ENCODE measurements around the gene SLC25A41.
A peak's percentile ranks its signal among the peaks of the same experiment; 100 is the strongest.

SLC25A41 gene
- 0 to 0.19 (median 0.17) reads per million in 3 donors for total RNA-seq

DNA sequence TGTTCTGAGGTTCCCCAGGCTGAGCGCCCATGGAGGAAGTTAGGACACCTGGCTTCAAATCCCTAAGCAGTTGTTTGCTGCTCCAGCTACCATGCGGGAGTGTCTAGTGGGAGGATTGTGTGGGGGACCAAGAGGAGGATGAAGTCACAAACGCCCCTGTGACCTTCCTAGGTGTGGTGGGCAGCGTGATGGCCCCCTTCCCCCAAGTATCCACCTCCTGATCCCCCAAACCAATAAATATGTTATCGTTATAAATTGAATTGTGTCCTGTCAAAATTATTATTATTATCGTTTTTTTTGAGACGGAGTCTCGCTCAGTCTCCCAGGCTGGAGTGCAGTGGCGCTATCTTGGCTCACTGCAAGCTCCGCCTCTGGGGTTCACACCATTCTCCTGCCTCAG is at the start of gene SLC25A41:
Gene SLC25A41, minus strand, starts transcription at position 101 of the 400 bp plus-strand sequence. Its CDS starts 70 bp downstream, at position 31.
- H3K9me3 ChIP-seq (ENCODE audit: control insufficient read depth, low read length), result no peaks in the 10 kb centered on the region
- no peak within 1 kb of the TSS for H3K4me3 ChIP-seq (ENCODE audit: insufficient read depth, low read depth, low read length, poor library complexity, severe bottlenecking)

DNA sequence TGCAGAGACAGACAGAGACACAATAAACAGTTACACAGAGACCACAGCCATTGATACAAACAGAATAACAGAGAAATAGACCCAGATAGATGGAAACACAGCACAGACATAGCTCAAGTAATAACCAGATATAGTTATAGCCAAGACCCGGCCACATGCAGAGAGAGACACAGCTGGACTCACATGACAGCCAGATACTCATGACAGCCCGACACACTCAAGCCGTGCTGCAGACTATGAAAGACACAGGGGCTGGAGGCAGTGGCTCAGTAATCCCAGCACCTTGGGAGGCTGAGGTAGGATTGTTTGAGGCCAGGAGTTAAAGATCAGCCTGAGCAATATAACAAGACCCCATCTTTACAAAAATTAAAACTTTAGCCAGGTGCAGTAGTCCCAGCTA is 49.7 kb upstream of the SLC25A41 start:
- H3K27me3 ChIP-seq (replicated peaks; ENCODE audit: control insufficient read depth, insufficient read depth, low read length, poor library complexity, severe bottlenecking), result no peaks in the 10 kb centered on the region
- H3K27ac ChIP-seq (ENCODE audit: insufficient read depth, low read length, poor library complexity, severe bottlenecking), result no peak overlapping the region
- H3K4me1 ChIP-seq (ENCODE audit: control insufficient read depth, insufficient read depth, low read length, poor library complexity, severe bottlenecking), result peaks cover 29% of the 10 kb centered on the region
- no peaks in the 10 kb centered on the region for H3K9me3 ChIP-seq (ENCODE audit: control insufficient read depth, low read length)
- peaks cover 13% of the 10 kb centered on the region for H3K36me3 ChIP-seq (ENCODE audit: control insufficient read depth, insufficient read depth, low read length)
- no peak overlapping the region for H3K4me3 ChIP-seq (ENCODE audit: insufficient read depth, low read depth, low read length, poor library complexity, severe bottlenecking)
- no peak for DNase-seq

More for the DNA sequence above, at the start of gene SLC25A41:
- Histone ChIP-seq H3K4me1 (ENCODE audit: control insufficient read depth, insufficient read depth, low read length, poor library complexity, severe bottlenecking) (no peaks in the 10 kb centered on the region), H3K36me3 (ENCODE audit: control insufficient read depth, insufficient read depth, low read length) (no peaks in the 10 kb centered on the region), H3K27me3 (replicated peaks; ENCODE audit: control insufficient read depth, insufficient read depth, low read length, poor library complexity, severe bottlenecking) (no peaks in the 10 kb centered on the region), H3K27ac (ENCODE audit: insufficient read depth, low read length, poor library complexity, severe bottlenecking) (no peak within 1 kb of the TSS)
- DNase-seq, result no peak

DNA sequence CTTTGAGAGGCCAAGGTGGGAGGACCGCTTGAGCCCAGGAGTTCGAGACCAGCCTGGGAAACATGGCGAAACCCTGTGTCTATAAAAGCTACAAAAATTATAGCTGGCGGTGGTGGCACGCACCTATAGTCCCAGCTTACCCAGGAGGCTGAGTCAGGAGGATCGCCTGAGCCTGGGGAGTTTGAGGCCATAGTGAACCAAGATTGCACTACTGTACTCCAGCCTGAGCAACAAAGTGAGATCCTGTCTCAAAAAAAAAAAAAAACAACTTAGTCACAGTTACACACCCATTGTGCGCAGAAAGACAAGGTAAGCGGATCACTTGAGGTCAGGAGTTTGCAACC is 48.8 kb upstream of the SLC25A41 start:
- Histone ChIP-seq H3K9me3 (ENCODE audit: control insufficient read depth, low read length) (no peaks in the 10 kb centered on the region), H3K4me1 (ENCODE audit: control insufficient read depth, insufficient read depth, low read length, poor library complexity, severe bottlenecking) (peaks cover 29% of the 10 kb centered on the region), H3K27ac (ENCODE audit: insufficient read depth, low read length, poor library complexity, severe bottlenecking) (peak overlapping the region; percentile 90), H3K4me3 (ENCODE audit: insufficient read depth, low read depth, low read length, poor library complexity, severe bottlenecking) (peak overlapping the region; percentile 76), H3K27me3 (replicated peaks; ENCODE audit: control insufficient read depth, insufficient read depth, low read length, poor library complexity, severe bottlenecking) (no peaks in the 10 kb centered on the region), H3K36me3 (ENCODE audit: control insufficient read depth, insufficient read depth, low read length) (peaks cover 17% of the 10 kb centered on the region)
- DNase-seq, result no peak

DNA sequence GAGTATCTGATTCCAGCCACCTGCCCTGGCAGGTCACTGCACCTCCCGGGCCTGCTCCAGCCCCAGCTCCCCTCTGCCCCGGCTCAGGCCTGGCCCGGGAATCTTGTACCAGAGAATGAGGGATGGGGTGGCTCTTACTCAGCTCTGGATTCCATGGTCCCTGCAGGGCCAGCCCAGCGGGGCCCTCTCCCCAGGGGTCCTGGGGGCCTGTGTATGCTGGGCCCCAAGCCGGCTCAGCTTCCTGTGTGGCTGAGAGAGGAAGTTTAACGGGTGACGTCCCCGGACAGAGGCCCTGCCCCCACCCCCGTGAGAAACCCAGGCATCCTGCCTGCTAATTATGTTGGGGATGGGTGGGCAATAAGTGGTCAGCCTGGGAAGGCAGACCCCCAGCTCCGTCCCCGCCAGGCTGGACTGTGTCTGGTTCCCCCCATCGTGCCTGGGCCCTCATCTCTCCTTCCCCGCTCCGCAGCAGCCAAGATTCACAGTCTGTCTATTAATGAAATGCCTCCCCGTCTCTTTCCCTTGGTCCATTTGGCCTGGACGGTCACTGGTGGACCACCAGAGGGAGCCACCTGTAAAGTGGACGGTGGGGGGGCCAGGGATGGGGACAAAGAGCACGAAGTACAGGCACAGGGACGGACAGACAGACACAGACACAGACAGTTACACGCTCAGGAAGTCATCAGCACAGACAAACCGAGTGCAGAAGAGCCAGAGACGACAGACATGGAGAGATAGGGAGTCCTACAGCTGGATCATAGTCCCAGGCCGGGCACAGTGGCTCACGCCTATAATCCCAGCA is 48.2 kb upstream of the SLC25A41 start, which contains the start of gene DENND1C:
Gene DENND1C, minus strand, starts transcription at position 247 of the 802 bp plus-strand sequence. Its CDS starts 92 bp downstream, at position 155.
- Histone ChIP-seq H3K4me3 (ENCODE audit: insufficient read depth, low read depth, low read length, poor library complexity, severe bottlenecking) (peak within 1 kb of the TSS; percentile 76), H3K27ac (ENCODE audit: insufficient read depth, low read length, poor library complexity, severe bottlenecking) (peak within 1 kb of the TSS; percentile 90), H3K4me1 (ENCODE audit: control insufficient read depth, insufficient read depth, low read length, poor library complexity, severe bottlenecking) (peaks cover 29% of the 10 kb centered on the region)

DNA sequence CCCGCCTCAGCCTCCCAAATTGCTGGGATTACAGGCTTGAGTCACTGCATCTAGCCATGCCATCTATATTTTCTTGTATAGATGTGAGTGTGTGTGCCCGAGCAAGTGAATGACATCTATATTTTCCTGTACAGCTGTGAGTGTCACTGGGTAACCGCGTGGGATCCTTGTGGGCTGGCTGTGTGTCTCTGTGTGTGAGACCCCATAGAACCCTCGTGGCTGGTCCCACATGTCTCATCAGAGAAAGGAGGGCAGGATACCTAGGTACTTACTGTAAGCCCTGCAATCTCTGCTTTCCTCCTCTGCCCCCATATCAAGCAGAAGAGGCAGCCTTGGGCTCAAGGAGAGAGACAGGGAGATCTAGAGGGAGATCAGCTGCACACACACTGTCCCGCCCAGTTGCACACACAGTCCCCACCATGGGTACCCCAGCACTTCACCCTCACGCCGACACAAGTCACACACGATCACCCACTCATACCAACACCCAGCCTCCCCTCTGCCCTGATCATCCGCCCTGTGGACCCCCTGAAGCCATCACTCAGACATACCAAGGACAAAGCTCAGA is 47.4 kb upstream of the SLC25A41 start:
- H3K27ac ChIP-seq (ENCODE audit: insufficient read depth, low read length, poor library complexity, severe bottlenecking), result peak overlapping the region; percentile 90
- H3K9me3 ChIP-seq (ENCODE audit: control insufficient read depth, low read length), result no peaks in the 10 kb centered on the region
- peaks cover 31% of the 10 kb centered on the region for H3K36me3 ChIP-seq (ENCODE audit: control insufficient read depth, insufficient read depth, low read length)
- H3K4me1 ChIP-seq (ENCODE audit: control insufficient read depth, insufficient read depth, low read length, poor library complexity, severe bottlenecking), result peaks cover 29% of the 10 kb centered on the region
- no peaks in the 10 kb centered on the region for H3K27me3 ChIP-seq (replicated peaks; ENCODE audit: control insufficient read depth, insufficient read depth, low read length, poor library complexity, severe bottlenecking)
- DNase-seq, result no peak
- H3K4me3 ChIP-seq (ENCODE audit: insufficient read depth, low read depth, low read length, poor library complexity, severe bottlenecking), result peak overlapping the region; percentile 76

More for the DNA sequence above, 48.2 kb upstream of the SLC25A41 start, which contains the start of gene DENND1C:
- Histone ChIP-seq H3K27me3 (replicated peaks; ENCODE audit: control insufficient read depth, insufficient read depth, low read length, poor library complexity, severe bottlenecking) (no peaks in the 10 kb centered on the region), H3K36me3 (ENCODE audit: control insufficient read depth, insufficient read depth, low read length) (peaks cover 23% of the 10 kb centered on the region), H3K9me3 (ENCODE audit: control insufficient read depth, low read length) (no peaks in the 10 kb centered on the region)
- peak in 2 of 3 donors; percentile 28 to 42 for DNase-seq

DNA sequence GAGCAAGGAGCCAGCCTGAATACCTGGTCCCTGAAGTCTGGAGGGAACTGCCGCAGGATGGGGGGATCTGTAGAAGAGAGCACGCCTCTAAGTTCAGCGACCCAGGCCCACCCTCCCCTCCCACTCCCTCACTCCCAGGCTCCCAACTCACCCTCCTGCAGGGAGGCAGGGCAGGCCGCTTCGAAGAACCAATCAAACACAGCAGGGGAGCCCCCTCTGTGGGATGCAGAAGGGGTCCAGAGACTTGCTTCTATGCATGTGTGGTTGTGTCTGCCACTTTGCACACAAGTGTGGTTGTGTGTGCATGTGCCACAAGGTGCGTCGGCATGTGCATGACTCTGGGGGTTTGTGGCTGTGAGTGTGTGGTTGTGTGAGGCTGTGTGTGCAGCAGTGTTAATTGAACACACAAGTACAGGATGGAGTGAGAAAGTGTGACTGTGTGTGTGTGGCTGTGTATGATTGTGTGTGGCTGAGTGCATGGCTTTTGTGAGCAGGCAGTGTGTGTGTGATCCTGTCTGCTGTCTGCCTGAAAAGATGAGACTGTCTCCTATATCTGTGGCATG is 46.4 kb upstream of the SLC25A41 start:
- Histone ChIP-seq H3K4me3 (ENCODE audit: insufficient read depth, low read depth, low read length, poor library complexity, severe bottlenecking) (peak overlapping the region; percentile 4), H3K36me3 (ENCODE audit: control insufficient read depth, insufficient read depth, low read length) (peaks cover 41% of the 10 kb centered on the region), H3K27me3 (replicated peaks; ENCODE audit: control insufficient read depth, insufficient read depth, low read length, poor library complexity, severe bottlenecking) (no peaks in the 10 kb centered on the region), H3K27ac (ENCODE audit: insufficient read depth, low read length, poor library complexity, severe bottlenecking) (peak overlapping the region; percentile 58), H3K4me1 (ENCODE audit: control insufficient read depth, insufficient read depth, low read length, poor library complexity, severe bottlenecking) (peaks cover 29% of the 10 kb centered on the region), H3K9me3 (ENCODE audit: control insufficient read depth, low read length) (no peaks in the 10 kb centered on the region)
- no peak for DNase-seq

DNA sequence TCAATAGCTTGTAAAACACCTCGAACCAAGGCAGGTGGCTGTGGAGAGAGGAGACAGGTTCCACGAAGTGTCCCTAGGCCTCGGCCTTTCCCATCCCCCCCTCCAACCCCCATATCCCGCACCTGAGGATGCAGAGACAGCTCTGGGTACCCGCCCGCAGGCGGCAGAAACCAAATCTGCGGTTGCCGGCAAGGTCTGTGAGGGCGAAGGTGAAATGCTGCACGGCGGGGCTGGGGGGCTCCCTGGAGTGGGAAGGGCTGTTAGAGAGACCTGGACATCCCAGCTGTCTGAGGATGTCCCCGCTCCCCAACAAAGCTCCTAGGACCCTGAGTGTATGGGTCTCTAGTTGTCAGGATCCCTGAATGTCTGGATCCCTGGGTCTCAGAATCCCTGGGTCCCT is 45.3 kb upstream of the SLC25A41 start:
- H3K27me3 ChIP-seq (replicated peaks; ENCODE audit: control insufficient read depth, insufficient read depth, low read length, poor library complexity, severe bottlenecking), result no peaks in the 10 kb centered on the region
- DNase-seq, result no peak
- H3K36me3 ChIP-seq (ENCODE audit: control insufficient read depth, insufficient read depth, low read length), result peaks cover 47% of the 10 kb centered on the region
- H3K27ac ChIP-seq (ENCODE audit: insufficient read depth, low read length, poor library complexity, severe bottlenecking), result peak overlapping the region; percentile 58
- H3K4me1 ChIP-seq (ENCODE audit: control insufficient read depth, insufficient read depth, low read length, poor library complexity, severe bottlenecking), result peaks cover 29% of the 10 kb centered on the region
- no peaks in the 10 kb centered on the region for H3K9me3 ChIP-seq (ENCODE audit: control insufficient read depth, low read length)
- H3K4me3 ChIP-seq (ENCODE audit: insufficient read depth, low read depth, low read length, poor library complexity, severe bottlenecking), result no peak overlapping the region

DNA sequence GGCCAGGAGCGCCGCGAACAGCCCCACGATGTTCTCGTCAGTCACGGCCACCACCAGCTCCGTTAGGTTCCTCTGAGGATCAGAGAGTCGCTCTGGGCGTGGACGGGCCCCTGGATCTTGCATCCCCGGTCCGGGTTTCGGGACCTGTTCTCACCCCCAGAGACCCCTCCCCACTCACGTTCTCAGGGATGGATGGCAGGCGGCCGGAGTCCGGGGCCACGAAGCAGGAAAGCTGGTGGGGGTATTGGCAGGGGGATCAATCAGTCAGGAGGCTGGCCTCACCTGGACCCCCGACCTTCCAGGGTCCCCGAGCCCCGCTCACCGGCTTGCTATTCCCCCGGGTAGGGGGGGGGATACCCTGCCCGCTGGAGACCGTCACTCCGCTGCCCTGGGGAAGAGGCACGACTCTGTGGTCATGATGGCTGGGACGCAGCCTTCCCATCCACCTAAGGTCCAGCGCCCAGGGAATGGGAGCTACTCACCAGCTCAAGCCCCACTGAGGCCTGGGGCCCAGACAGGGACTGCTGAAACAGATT is 43.4 kb upstream of the SLC25A41 start:
- no peak overlapping the region for H3K27ac ChIP-seq (ENCODE audit: insufficient read depth, low read length, poor library complexity, severe bottlenecking)
- peaks cover 25% of the 10 kb centered on the region for H3K4me1 ChIP-seq (ENCODE audit: control insufficient read depth, insufficient read depth, low read length, poor library complexity, severe bottlenecking)
- DNase-seq, result no peak
- no peak overlapping the region for H3K4me3 ChIP-seq (ENCODE audit: insufficient read depth, low read depth, low read length, poor library complexity, severe bottlenecking)
- peaks cover 50% of the 10 kb centered on the region for H3K36me3 ChIP-seq (ENCODE audit: control insufficient read depth, insufficient read depth, low read length)
- no peaks in the 10 kb centered on the region for H3K9me3 ChIP-seq (ENCODE audit: control insufficient read depth, low read length)
- no peaks in the 10 kb centered on the region for H3K27me3 ChIP-seq (replicated peaks; ENCODE audit: control insufficient read depth, insufficient read depth, low read length, poor library complexity, severe bottlenecking)

DNA sequence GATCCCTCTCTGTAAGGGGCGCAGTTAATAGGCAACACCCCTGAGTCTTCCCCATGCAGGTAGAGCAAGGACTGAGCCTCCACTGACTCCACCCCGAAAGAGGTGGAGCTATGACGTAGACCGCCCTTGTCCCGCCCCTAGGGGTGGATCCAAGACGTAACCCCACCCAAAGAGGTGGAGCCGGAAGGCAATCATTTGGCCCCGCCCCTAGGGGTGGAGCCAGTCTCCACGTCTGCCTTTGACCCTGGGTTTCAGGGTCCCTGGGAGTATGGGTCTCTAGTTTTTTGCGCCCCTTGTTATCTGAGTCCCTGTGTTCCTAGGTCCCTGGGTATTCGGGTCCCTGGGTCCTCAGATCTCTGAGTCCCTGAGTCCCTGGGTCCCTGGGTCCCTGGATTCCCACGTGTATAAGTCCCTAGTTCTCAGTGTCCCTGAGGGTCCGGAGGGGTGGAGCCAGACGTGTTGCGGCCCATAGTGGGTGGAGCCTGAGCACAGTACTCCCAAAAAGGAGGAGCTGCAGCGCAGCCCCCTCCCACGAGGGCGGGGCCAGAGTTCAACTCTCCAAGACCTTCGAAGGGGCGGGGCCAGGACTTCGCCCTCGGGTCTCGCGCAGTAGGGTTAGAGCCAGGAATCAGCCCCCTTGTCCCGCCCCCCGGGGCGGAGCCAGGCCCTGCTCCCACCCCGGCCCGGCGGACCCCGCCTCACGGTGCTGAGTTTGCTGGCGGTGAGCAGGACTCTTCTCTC is 42.8 kb upstream of the SLC25A41 start:
- H3K27me3 ChIP-seq (replicated peaks; ENCODE audit: control insufficient read depth, insufficient read depth, low read length, poor library complexity, severe bottlenecking), result no peaks in the 10 kb centered on the region
- H3K4me3 ChIP-seq (ENCODE audit: insufficient read depth, low read depth, low read length, poor library complexity, severe bottlenecking), result no peak overlapping the region
- peak; percentile 53 to 58 (median 58) for DNase-seq
- H3K27ac ChIP-seq (ENCODE audit: insufficient read depth, low read length, poor library complexity, severe bottlenecking), result peak overlapping the region; percentile 37
- peaks cover 20% of the 10 kb centered on the region for H3K4me1 ChIP-seq (ENCODE audit: control insufficient read depth, insufficient read depth, low read length, poor library complexity, severe bottlenecking)
- H3K36me3 ChIP-seq (ENCODE audit: control insufficient read depth, insufficient read depth, low read length), result peaks cover 51% of the 10 kb centered on the region
- no peaks in the 10 kb centered on the region for H3K9me3 ChIP-seq (ENCODE audit: control insufficient read depth, low read length)

Measured in effector memory CD4-positive, alpha-beta T cell (primary cell).